KBM-7 (cell line): Measurements from ENCODE around the gene TTC9C.
"Not testable (repeated sequence)": the region's sequence is repeated elsewhere in the genome, so short reads cannot be mapped to it uniquely, and the experiment has no call there.

ENCODE experiments used
- DNase-seq: peaks from one replicate; pipeline ENCODE4 v3.0.0-alpha.2; 2015
- in situ Hi-C: fragments of 300-500 bp; cut with MboI; formaldehyde crosslinking; loops from 2 replicates; pipeline ENCODE4 v1.14.3; 2020; ENCODE audit warnings: low sequenced_read_pairs, low pct_unique_long_range_greater_than_20kb, mixed read lengths

TTC9C gene

DNA sequence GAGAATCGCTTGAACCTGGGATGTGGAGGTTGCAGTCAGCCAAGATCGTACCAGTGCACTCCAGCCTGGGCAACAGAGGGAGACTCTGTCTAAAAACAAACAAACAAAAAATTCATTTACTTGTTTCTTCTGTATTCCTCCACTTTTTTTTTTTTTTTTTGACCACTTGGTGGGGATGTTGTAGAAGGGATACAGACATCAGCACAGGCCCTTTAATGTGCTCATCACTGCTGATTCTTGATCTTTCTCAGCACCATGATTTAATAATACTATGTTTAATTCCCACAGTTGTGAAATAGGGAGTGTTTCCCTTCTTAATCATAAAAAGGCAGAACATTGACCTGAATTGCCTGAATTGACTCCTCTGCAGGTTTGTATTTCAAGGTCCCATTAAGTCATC is 4.5 kb downstream of the TTC9C start:
- DNase-seq, result peak; percentile 77
- in situ Hi-C loops, result no loop called here

DNA sequence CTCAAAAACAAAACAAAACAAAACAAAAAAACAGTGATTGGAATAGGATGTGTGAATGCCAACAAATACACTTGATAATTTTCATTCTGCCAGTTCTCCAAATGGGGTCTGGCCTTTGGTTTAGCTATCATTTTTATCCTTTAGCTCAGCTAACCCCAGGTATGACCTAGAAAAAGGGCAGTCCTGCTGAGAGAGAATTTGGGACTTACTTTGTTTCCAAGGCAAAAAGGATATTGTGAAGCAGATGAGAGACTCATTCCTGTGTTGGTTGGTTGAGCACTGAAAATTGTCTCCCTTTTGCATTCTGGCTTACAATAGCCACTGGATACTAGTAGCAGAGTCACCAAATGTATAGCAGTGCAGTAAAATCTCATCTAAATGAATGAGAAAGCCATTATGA is 8.9 kb downstream of the TTC9C start:
- in situ Hi-C loops, result no loop called here
- DNase-seq, result no peak

DNA sequence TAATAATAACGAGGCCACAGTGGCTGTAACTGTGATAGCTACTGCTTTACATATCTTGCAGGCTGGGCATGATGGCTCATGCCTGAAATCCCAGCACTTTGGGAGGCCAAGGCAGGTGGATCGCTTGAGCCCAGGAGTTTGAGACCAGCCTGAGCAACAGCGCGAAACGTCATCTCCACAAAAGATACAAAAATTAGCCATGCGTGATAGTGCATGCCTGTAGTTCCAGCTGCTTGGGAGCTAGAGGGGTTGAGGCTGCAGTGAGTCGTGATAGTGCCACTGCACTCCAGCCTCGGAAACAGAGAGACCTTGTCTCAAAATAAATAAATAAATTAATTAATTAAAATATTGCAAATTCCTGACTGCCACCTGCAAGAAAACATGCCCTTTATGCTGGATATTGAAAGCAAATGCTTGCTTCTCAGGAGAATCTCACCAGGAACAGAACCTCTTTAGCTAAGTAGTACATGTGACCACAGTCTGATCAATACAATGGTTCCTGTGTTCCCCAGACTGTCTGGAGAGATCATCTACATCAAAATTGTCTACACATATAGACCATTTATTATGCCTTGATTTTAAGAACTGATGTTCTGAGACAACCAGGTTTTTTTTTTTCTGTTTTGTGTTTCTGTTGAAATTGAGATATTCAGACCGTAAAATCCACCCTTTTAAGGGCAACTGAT is 19.3 kb downstream of the TTC9C start:
- no peak for DNase-seq
- in situ Hi-C loops, result no loop called here

DNA sequence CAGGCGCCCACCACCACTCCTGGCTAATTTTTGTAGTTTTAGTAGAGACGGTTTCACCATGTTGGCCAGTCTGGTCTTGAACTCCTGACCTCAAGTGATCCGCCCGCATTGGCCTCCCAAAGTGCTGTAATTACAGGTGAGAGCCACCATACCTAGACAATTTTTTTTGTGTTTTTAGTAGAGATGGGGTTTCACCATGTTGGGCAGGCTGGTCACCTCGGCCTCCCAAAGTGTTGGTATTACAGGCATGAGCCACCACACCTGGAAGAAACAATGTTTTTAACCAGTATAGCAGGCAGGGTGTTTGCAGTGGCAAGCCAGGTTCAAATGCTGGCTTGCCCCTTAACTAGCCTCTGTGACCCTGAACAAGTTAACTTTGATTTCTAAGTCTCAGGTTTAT is 21.6 kb downstream of the TTC9C start:
- in situ Hi-C loops, DNase-seq: not testable (repeated sequence)

DNA sequence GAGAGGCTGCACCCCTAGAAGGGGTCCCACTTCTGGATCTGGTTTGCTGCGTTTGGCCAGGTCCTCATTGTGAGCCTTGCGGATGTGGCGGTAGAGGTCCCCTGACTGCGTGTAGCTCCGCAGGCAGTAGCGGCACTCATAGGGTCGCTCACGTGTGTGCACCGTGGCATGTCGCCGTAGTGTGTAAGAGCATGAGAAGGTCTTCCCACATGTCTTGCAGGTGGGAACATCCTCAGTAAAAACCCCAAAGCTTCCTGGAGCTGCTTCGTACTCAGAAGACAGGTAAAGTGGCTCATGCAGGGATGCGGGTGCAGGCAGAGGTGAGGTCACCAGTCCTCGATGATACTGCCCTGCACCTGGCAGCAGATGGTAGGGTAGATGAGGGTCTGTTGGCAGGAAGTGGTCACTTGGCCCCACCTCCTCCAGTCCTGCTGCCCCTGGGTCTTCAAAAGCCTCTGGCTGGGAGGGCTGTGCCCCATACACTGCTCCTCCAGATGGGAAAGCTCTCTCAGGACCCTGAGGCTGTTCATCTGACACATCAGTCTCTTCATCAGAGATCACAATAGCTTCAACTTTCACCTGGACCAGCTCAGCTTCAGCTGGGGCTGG is 24.0 kb downstream of the TTC9C start:
- no peak for DNase-seq
- in situ Hi-C loops, result no loop called here

DNA sequence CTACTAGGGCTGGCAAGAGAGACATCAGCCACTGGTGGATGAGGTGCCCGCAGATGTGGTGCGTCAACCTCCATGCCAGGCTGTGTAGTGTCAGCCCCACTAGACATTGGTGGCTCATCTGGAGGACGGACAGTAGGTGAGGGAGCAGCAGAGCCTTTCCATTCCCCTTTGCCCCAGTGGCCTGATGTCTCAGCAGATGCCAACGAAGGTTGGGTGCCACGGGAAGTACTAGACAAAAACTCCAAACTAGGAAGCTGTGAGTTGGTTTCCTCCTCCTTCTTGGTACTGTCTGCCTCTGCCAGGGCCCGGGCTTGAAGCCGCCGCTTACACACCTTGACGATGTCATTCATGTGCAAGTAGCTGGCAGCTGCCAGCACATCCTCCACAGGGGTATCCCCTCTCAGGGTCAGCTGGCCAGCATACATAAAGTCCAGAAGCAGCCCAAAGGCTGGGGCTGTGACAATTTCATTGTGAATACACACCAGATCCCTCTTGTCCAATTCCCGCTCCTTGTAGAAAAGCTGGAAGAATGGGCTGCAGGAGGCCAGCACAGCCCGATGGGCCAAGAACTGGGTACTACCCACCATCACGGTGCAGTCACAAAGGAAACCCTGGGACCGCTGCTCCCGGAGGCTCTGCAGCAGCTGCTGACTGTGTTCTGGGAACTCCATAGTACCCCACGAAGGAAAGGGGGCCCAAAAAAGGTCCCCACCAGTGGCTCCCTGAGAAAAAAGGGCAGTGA is 24.9 kb downstream of the TTC9C start:
- DNase-seq, result no peak
- in situ Hi-C loops, result no loop called here

- in situ Hi-C loops, result no loop called here
- DNase-seq, result peak; percentile 100
Measured at GRCh38 chr11:62753736-62754603, 25.7 kb downstream of the TTC9C start, which contains the start of gene ZBTB3. TSS of gene ZBTB3 (minus strand) at chr11:62754160. CDS start at chr11:62753664, 496 bp downstream.

DNA sequence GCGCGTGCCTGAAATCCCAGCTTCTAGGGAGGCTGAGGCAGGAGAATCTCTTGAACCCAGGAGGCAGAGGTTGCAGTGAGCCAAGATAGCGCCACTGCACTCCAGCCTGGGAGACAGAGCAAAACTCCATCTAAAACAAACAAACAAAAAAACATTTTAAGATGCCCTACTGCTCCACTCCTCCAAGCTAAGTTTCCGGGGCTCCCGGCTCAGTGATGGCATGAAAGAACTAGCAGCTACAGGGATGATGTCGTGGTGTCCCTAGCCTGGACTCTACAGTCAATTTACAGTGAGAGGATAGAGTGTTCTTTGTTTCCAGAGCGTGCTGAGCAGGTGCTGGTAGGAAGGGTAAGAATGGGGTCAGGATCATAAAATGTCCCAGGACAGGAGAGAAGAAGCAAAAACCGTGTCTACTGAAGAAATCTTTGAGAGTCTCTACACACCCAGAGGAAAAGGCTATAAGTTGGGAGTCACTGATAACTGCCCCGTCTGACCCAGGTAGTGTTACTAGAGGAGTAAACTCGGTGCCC is 26.9 kb downstream of the TTC9C start:
- no peak for DNase-seq
- in situ Hi-C loops, result no loop called here

DNA sequence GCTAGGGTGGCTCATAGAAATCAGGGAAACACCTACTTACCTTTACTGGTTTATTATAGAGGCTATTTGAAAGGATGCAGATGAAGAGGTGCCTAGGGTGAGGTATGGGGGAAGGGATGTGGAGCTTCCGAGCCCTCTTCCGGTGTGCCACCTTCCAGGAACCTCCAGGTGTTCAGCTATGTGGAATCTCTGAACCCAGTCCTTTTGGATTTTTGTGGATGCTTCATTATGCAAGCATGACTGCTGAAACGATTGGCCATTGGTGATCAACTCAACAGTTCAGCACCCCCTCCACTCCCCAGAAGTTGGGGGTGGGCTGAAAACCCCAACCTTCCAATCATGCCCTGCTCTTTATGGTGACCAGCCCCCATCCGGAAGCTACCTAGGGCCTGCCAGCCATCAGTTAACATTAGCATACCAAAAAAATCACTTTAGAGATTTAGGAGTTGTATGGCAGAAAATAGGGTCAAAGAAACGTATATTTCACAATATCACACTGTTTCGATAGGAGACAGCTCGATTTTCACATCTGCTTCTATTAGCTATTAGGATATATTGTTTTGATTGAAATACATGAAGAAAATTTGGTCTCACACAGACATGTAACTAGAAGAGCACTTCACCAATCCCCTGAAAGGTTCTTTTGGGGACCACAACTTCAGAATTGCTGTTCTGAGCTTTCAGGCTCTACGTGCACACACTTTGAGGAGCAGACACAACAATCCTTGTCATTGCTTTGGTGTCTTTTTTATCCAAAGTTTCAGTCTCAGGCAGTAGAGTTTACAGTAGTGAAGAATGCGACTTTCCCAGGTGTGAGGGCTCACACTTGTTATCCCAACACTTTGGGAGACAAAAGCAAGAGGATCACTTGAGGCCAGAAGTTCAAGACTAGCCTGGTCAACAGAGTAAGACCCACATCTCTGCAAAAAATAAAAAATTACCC is 29.8 kb downstream of the TTC9C start:
- DNase-seq, result no peak

GRCh38 chr11:62760867-62761227 is 32.6 kb downstream of the TTC9C start:
- DNase-seq, in situ Hi-C loops: not testable (repeated sequence)

More for the DNA sequence above, 29.8 kb downstream of the TTC9C start:
- in situ Hi-C loops, result no loop called here

DNA sequence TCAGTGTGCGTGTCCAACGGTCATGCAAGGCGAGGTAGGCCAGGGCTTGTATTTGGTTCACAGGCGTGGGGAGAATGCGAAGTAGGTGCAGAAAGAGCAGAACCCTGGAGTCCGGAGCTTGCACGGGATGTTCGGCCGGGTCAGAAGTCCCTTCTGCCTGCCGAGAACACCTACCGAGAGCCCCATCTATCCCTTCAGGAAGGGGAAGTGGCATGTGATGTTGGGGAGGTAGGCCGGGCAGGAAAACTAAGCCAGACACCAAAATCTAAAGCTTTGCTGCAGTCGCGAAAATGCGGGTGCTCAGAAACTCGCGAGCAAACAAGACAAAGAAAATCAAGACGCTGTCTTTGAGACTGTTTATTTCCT is 42.5 kb downstream of the TTC9C start:
- in situ Hi-C loops, result no loop called here
- no peak for DNase-seq

- peak; percentile 96 for DNase-seq
- in situ Hi-C loops, result no loop called here
Measured at GRCh38 chr11:62771144-62772021, 43.1 kb downstream of the TTC9C start, which contains the start of gene TAF6L. TSS of gene TAF6L (plus strand) at chr11:62771396. CDS start at chr11:62775784, 4,388 bp downstream.

DNA sequence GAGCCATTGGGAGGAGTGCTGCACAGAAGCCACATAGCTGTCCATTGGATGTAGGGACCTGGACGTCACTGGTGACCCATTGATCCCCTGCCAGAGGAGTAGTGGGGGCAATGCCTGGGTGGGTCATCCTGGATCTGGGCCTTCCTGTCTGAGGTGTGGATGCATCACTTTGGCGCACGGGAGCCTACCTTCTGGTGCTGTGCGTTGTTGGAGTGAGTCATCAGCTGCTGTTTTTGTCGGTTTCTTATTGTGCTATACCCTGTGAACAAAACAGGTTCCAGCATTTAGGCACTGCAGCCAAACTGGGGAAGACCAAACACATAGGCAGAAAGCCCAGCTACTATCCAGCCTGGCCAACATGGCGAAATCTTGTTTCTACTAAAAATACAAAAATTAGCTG is 46.1 kb downstream of the TTC9C start:
- in situ Hi-C loops, result no loop called here
- no peak for DNase-seq

DNA sequence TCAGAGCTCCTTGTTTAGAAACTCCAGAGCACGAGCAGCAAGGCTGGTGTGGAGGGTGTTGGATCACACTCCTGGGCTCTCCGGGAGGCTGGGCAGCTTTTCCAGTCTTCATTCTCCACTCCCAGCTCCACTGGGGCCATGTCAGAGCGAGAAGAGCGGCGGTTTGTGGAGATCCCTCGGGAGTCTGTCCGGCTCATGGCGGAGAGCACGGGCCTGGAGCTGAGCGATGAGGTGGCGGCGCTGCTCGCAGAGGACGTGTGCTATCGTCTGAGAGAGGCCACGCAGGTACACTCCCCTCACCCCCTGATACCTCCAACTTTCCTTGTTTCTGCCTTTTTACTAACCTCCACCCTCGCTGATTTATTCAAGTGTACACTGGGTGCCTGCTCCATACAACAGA is 47.4 kb downstream of the TTC9C start:
- in situ Hi-C loops, result no loop called here
- DNase-seq, result no peak

- in situ Hi-C loops, result no loop called here
- no peak for DNase-seq
Measured at GRCh38 chr11:62777389-62777788, 49.1 kb downstream of the TTC9C start.

- no peak for DNase-seq
- in situ Hi-C loops, result no loop called here
Measured at GRCh38 chr11:62778441-62778840, 50.2 kb downstream of the TTC9C start.

- in situ Hi-C loops, result no loop called here
- no peak for DNase-seq
Measured at GRCh38 chr11:62782753-62783152, 54.5 kb downstream of the TTC9C start.
